HepG2 (cell line): Measurements from ENCODE around the gene L3MBTL4.

Experiments used
- ATF3 ChIP-seq: sonication (generic); formaldehyde crosslinking; IDR thresholded peaks from 2 replicates; pipeline ENCODE4 v1.4.0; 2020; ENCODE audit warnings: missing genetic modification reagents
- FOXP1 ChIP-seq, 2 experiments: fragments of 450-650 bp in 1 of 2; IDR thresholded peaks; 2 replicates each; pipeline ENCODE4 v1.6.1; 2017 to 2018; ENCODE audit warnings: antibody characterized with exemption in 1 of 2
- KAT7 ChIP-seq: IDR thresholded peaks from 2 replicates; pipeline ENCODE4 v1.6.1; 2018; ENCODE audit warnings: borderline replicate concordance, missing compliant biosample characterization
- MAZ ChIP-seq, 2 experiments: sonication (generic) in 1 of 2; formaldehyde crosslinking in 1 of 2; IDR thresholded peaks; 2 replicates each; pipeline versions ENCODE4 v1.5.0 to v1.6.1; 2012 to 2020; ENCODE audit warnings: low read depth in 2 of 2, mild to moderate bottlenecking in 2 of 2, borderline replicate concordance in 1 of 2, improper control_type of control experiment in 1 of 2, low read length in 1 of 2, missing genetic modification reagents in 1 of 2, moderate library complexity in 1 of 2
- NFYB ChIP-seq: sonication (generic); formaldehyde crosslinking; IDR thresholded peaks from 2 replicates; pipeline ENCODE4 v1.4.0; 2020; ENCODE audit warnings: missing genetic modification reagents
- ZMYM4 ChIP-seq: sonication (generic); formaldehyde crosslinking; IDR thresholded peaks from 2 replicates; pipeline ENCODE4 v1.8.1; 2023; ENCODE audit warnings: mild to moderate bottlenecking, missing genetic modification reagents
- ZNF24 ChIP-seq: fragments of 450-650 bp; IDR thresholded peaks from 2 replicates; pipeline ENCODE4 v1.6.1; 2017; ENCODE audit warnings: antibody characterized with exemption, mild to moderate bottlenecking
- TF ChIP-seq, protein P1 (sequence below): sonication (generic); formaldehyde crosslinking; IDR thresholded peaks from 2 replicates; pipeline ENCODE4 v1.8.0; 2022; ENCODE audit warnings: missing genetic modification reagents, low read depth, mild to moderate bottlenecking, borderline replicate concordance
- TF ChIP-seq, protein P2 (sequence below): sonication (generic); formaldehyde crosslinking; IDR thresholded peaks from 2 replicates; pipeline ENCODE4 v1.9.0; 2021; ENCODE audit warnings: missing genetic modification reagents, borderline replicate concordance

DNA sequence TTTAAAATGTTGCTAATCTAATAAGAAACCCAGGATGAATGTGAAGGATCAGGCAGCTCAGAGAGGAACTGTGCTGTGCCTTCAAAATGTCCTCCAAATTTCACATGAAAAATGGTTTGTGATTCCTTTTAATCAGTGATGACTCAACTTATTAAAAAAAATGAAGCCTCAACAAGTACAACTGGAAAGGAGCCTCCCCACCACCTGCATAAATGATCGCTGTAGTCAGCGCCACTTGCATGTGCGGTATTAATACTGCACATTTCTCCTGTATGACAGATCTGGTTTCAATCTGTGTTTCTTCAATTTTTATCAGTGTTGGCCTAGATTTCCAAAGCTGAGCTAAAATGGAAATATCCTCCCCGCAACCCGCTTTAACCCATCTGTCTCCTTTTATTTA, 404.4 kb downstream of the L3MBTL4 start:
- TF ChIP-seq, protein P1, sequence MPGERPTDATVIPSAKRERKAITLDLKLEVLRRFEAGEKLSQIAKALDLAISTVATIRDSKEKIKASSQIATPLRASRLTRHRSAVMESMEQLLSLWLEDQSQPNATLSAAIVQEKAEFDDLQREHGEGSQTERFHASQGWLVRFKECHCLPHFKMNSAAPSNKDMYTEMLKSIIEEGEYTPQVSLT (CRISPR knock-in tag): no peak
- TF ChIP-seq FOXP1 (IDR thresholded peaks at IDR 0.05) (no peak), FOXP1 (CRISPR knock-in tag; IDR thresholded peaks at IDR 0.05) (no peak), KAT7 (no peak), MAZ (IDR thresholded peaks at IDR 0.05; ENCODE audit: borderline replicate concordance, low read depth, low read length) (no peak), MAZ (CRISPR knock-in tag; IDR thresholded peaks at IDR 0.05; ENCODE audit: low read depth) (no peak), ZNF24 (no peak), ATF3 (CRISPR knock-in tag) (no peak), NFYB (CRISPR knock-in tag) (no peak), ZMYM4 (CRISPR knock-in tag) (no peak)
- TF ChIP-seq, protein P2, sequence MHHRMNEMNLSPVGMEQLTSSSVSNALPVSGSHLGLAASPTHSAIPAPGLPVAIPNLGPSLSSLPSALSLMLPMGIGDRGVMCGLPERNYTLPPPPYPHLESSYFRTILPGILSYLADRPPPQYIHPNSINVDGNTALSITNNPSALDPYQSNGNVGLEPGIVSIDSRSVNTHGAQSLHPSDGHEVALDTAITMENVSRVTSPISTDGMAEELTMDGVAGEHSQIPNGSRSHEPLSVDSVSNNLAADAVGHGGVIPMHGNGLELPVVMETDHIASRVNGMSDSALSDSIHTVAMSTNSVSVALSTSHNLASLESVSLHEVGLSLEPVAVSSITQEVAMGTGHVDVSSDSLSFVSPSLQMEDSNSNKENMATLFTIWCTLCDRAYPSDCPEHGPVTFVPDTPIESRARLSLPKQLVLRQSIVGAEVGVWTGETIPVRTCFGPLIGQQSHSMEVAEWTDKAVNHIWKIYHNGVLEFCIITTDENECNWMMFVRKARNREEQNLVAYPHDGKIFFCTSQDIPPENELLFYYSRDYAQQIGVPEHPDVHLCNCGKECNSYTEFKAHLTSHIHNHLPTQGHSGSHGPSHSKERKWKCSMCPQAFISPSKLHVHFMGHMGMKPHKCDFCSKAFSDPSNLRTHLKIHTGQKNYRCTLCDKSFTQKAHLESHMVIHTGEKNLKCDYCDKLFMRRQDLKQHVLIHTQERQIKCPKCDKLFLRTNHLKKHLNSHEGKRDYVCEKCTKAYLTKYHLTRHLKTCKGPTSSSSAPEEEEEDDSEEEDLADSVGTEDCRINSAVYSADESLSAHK (CRISPR knock-in tag): no peak
